HG03280 (cell line): ENCODE measurements around the gene ME3.
A peak's percentile ranks its signal among the peaks of the same experiment; 100 is the strongest.

Experiments
- ATAC-seq: cut with Tn5 transposase; IDR thresholded peaks from one replicate; pipeline ENCODE4 v1.9.1; 2021; ENCODE audit warnings: mild to moderate bottlenecking, moderate library complexity; ENCODE audit not compliant: unreplicated experiment

The ME3 gene

DNA sequence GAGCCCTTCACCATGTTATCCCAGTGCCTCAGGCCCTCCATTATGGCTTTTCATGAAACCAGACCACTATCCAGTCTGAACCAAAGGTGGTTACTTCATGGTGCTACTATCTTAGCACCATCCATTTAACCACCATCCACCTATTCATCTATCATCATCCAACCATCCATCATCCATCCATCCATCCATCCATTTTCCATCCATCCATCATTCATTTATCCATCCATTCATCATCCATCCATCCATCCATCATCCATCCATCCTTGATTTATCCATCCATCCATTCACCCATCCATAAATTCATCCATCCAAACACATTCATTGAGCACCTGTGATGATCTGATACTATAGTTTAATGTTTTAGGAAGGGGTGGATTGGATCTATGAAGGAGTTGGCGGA is 204.2 kb downstream of the ME3 start:
- no peak for ATAC-seq

DNA sequence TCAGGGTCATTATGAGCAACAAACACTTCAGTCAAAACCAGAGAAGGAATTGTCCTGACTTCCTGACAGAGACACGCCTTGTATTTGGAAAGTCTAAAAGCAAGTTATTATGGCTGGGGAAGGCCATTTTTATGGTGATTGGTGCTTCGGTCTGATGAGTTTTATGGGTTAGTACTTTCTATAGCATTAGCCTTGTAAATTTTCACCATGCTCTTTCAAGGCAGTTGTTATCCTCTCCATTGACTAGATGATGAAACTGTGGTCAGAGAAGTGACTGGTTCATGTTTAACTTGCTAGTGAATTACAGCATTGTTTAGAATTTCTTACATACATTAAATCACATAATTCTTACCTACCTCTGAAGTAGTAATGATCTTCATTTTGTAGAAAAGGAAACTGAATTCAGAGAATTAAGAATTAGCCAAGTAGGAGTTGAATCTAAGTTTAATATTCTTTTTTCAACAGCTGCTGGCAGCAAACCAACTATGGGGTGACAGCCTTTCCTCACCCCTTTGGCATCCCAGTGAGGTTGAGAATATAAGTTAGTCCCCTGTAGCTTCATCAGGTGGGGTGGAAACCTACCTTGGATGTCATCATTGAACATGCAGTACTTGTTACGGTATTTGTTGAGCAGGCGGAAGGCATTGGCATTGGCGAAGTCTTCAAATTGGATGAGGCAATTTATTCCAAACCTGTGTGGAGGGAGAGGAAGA is 207.8 kb downstream of the ME3 start:
- no peak for ATAC-seq

DNA sequence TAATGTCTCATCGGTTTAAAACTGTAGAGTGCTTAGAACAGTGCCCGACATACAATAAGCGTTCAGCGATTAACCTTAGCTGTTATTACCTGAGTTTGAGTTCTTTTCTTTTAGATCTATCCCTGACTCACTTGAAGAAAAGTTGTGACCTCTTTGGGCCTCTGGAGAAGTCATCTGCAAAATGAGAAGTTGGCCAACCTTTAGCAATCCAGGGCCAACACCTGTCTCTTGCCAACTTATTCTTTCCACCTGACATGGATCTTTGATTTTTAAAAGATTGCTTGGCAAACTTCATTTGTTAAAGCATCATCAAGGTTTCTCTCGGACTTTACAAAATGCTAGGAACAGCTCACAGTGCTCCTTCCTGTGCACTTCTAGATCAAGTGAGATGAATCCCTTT is 208.5 kb downstream of the ME3 start:
- no peak for ATAC-seq

DNA sequence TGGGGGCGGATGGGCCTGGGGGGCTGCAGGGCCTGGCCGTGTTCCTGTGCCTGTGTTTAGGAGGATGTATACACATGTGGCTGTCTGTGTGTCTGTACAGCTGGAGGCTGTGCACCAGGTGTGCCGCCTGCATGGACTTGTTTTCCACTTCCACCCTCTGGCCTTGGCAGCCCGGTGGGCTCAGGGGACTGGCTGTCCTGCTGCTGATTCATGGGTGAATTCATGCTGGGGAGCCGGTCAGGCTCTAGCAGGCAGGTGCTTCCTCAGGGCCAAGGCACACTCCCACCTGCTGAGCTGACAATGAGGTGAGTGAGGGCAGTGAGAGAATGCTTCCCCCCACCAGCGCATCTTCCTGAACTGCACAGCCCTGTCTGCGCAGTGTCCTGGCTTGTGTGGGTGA is 209.3 kb downstream of the ME3 start:
- ATAC-seq: no peak

DNA sequence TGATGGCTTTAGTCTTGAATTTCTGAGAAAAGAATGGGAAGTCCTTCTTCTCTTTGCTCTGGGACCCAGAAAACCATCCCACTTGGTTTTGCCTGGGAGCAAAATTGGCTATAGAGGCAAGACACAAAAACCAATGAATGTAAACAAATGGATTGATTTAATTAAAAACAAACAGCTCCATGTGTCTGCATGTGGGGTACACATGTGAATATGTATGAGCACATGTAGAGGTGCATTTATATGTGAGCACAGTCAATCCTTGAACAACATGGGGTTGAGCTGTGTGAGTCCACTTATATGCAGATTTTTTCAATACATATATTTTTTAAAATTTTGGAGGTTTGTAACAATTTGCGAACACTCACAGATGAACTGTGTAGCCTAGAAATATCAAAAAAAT is 210.5 kb downstream of the ME3 start:
- ATAC-seq: no peak

DNA sequence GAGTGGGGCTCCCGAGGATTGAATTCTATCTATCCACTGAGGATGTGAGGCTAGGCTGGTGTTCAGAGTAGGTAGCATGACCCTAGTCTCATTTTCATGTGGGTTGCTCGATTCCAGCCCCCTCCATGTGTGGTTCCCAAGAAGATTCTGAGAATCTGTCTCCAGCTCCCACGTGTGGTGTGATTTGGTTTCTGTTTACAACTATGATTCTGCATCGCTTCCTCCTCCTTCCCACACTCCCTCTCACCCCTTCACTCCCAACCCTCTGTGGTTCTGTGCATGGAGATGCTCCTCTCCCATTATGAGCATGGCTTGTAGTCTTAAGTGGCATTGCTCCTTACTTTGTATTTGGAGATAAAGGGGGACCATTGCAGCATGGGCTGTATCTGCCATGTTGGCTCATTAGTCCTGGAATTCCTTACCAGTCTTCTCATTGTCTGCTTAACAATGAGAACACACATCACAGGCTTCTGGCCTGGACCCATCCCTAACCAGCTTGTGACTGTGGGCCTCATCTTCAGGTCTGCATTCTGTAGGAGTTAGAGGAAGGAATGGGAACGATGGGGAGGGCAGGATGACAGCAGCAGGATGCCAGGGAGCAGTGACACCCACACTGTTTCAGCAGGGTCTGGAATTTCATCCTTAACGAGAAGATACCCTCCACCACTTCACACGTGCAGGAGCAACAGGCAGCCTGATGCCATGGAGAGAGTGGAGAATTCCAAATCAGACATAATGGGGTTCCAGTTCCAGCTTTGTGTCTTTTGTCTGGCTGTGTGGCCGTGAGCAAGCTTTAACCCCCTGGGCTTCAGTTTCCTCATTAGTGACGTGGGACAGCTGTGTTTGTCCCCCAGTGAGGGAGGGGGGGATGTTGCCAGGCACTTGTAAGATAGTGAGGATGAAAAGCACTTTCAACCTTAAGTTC is 211.7 kb downstream of the ME3 start:
- no peak for ATAC-seq

DNA sequence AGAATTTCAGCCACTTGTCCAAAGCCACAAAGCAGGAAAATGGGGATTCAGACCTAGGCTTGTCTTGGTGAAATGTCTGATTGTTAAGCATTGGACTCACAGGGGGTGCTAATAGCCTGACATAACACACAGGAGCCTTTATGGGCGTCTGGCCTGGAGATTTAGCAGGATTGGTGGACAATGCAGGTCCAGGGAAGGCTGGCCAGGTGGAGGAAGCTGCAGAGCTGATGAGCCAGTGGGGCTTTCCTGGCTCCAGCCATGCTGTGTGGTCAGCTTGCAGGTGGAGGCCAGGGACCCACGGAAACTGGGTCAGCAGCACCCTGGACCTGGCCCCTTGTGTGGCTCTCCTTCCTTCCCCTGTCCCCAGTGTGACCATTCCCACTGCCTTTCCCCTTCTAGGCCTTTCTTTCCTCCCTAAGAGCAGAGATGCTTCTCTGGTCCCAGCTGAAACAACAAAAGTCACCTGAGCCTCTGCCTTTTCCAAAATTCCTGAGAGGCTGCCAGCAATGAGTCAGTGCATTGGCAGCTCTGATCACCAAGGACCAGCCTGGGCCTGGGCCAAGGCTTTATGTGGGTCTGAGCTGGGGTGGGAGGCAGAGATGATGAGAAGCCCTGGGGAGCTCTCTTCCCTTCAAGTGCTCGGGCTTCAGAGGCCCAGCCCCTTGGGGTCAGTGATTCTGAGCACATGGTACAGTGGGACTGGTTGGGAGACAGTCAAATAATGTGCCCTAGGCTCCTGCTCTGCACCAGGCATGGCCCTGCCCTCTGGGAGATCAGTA is 212.5 kb downstream of the ME3 start:
- no peak for ATAC-seq

DNA sequence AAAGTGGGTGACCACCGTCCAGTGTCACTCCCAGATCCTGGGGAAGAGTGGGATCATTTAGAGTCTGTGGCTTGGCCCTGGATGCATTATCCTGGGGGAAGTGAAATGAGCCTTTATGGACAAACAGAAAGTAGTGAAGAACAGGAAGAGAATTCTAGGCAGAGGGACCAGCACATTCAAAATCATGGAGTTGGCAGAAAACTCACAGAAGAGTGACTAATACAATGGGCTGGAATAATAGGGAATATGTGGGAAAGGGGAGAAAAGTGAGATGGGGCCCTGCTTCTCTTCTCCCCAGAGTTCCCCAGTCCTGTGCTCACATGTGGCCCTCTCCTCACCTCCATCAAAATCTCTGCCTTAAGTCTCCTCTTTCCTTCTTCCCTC is 213.4 kb downstream of the ME3 start:
- ATAC-seq: no peak

DNA sequence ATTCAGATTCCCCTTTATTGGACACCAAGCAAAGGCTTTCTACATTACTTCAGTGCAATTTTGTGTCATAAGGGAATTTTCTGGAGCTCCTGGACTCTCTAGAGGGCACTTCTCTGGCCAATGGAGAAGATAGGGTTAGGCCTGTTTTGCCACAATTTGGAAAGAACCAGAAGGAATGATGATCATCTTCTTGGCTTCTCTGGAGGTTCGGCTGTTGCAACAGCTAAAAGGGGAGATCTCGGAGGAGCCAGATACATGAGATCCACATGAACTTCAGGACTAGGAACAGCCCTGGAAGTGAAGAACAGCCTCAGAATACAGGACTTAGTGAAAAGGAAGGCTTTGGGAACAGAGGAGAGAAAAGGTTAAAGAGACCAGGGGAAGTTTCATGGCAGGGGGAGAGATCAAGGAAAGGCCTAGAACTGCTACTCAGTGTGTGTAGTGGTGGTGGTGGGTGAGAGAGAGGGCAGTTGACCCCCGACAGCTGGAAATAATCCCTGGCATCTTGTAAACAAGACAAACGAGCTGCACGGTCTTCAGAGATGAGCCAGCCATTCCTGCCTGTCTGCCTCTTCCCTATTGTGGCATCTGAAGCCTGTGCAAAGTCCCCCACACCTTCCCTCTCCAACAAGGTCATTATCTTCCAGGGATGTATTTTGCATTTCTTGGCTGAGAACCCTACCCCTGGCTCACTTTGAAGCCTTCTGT is 214.0 kb downstream of the ME3 start:
- ATAC-seq: no peak

DNA sequence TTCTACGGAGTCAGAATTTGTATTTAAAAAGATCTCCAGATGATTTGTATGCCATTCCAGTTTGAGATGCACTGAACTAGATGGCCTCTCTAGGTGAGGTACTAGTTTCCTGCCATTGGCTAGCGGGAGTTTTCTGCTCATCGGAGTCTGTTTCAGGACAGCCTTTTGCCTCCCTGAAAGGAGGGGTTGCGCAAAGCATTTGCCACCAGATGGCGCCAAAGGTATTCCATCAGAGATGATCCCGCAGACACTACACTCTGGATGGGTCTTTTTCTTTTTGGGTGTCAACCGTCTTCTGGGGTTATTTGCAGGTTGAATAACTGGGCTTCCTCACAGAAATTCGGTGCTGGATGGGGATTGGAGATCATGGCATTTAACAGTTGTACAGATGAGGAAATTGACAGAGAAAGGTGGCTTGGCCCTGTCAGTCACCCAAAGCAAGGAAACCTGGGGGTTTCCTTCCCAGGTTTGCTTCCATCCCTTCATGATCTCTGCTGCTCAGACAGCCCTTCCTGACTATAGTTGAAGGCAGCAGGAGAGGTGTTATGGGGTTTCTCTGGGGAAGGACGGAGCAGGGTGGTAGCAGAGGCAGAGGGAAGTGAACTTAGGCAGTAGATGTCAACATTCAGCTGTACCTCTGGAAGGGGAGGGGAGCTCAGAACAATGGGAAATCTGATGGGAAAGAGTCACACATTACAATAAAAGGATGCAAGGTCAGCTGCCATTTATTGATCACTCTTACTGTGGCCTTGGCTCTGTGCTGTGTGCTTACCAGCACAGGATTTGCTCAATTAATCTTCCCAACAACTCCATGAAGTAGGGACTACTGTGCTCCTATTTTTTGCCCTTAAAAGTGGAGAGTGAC is 216.1 kb downstream of the ME3 start:
- ATAC-seq: peak; percentile 76

DNA sequence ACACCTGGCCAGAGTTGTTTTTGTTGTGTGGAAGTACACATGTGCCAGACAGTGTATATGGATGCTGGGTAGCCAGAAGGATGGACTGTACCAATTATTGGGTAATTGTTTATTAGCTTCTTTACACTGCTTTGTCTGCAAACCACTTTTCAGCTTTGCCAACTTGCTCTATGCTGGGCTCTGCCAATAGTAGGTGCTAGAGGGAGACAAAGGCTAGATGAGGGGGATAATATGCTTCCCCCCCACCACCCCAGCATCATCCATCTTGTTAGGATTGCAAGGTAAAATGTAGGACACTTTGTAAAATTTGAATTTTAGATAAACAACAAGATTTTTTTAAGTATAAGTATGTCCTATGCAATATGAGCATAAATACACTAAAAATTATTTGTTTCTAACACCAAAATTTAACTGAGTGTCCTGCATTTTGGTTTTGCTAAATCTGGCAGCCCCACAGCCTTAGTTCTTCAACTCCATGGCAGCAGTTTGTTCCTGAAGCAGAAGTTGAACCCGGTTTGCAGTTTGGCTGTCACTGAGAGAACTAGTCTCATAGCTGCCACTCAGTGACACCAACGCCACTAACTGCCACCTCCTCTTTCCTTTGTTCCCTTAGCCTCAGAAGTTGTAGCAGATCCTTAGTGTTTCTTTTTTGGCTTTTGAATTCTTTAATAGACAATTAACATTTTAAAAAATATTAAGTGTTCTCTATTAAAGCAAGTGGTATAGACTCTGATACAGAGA is 219.0 kb downstream of the ME3 start:
- no peak for ATAC-seq

DNA sequence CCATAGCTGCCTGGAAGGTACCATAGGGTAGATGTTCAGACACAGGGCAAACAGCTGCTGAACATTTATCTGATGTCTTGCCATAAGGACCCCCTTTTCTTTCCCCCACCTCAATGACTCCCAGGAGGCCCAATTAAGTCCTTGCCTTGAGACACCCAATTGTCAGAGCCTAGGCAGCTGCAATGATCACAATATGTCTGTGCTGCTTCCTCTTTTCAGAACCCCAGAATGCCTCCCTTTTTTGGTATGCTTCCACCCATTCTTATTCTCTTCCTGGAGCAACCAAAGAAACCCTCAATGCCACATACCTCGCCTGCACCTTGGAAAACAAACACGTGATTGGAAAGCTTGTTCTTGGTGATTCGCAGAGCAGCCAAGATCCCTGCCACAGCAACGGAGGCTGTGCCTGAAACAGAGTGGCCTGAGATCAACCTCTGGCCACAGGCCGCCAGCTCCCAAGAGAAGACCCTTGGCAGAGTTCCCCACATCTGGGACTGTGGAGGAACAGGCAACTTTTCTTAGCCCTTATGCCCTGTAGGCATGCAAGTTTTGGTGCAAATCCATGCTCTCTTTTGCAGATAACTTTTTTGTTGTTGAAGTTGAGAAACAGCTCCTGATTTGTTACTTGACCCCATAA is 222.3 kb downstream of the ME3 start:
- no peak for ATAC-seq

DNA sequence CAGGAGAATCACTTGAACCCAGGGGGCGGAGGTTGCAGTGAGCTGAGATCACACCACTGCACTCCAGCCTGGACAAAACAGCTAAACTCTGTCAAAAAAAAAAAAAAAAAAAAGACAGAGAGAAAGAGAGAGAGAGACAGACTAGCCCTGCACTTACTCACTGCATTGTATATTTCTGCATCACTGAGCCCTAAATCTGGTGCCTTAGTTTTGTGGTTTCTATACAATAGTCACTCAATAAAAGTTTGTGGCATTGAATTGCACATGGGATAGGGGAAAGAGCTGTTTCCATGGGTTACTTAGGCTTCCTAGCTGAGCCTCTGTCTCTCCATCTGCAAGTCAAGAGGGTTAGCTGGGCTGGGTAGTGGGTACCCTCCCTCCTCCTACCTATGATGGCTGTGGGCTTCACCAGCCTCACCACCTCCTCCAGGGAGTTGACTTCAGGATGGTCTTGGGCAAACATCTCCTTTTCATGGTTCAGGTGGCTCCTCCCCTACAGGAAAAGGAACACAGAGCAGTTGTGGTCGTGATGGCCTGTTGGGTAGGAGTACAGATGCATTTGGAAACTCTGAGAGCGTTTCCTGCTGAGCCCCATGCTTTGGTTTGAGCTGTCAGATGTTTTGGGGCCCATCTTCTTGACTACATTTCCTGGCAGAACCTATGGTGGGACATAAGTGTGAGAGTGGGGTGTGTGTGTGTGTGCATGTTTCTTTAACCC is 224.5 kb downstream of the ME3 start:
- no peak for ATAC-seq

DNA sequence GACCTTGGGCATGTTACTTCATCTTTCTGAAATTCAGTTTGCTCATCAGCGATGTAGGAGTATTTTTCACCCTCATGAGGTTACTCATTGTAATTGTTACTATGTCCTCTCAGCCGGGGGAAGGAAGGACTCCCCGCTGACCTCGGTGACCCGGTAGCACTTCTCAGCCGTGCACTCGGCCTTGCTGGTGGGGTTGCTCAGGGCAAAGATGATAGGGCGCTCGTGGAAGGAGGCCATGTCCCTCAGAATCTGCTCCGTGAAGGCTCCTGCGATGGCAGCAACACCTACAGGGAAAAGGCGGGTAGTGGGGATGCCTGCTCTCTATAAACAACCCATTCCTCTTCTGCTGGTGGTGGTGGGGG is 225.5 kb downstream of the ME3 start:
- ATAC-seq: no peak

DNA sequence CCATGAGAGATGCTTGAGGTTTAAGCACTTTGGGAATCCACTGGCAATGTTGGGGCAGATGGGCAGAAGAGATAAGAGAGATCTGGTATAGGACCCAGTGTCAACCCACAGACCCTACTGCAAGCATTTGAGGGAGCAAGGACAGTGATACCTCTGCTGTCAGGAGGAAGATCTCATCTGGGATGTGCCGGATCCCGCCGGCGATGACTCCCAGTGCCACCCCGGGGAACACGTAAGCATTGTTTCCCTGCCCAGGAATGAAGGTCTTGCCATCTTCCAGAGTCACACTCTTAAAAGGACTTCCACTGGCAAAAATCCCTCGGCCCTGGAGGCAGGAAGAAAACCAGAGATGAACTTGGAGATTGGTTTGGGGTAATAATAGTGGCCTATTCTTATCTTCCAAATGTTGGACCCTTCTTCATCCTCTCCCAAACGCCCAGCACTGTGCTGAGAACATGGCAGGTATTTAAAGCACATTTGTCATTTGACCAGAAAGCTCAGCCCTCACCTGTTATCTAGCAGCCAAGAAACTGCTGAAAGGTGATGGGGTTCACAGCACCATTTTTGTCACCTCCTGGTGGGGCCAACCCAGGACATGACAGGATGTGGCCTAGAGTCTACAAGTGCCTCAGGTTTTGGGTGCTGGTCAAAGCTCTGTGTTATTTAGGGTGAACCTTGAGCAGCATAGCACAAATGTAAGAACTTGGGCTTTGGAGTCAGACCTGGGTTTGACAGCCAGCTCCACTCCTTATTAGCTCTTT is 226.1 kb downstream of the ME3 start:
- no peak for ATAC-seq

DNA sequence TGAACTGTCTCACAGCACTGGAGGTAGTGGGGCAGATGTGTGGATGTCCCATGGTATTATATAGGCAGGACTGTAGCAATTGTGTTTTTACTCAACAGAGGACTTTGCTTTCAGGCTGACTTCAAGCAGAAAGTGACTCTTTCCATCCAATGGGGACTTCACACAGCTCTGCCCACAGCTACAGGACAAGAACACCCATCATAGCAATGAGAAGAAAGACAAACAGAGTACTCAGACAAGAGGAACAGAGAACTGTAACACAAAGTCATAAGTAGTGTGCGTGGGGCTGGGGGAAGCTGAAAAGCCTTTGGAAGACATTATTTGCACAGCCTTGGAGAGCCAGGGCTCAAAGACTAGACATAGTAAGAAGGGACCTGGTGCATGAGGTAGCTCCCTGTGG is 227.4 kb downstream of the ME3 start:
- ATAC-seq: peak; percentile 33

DNA sequence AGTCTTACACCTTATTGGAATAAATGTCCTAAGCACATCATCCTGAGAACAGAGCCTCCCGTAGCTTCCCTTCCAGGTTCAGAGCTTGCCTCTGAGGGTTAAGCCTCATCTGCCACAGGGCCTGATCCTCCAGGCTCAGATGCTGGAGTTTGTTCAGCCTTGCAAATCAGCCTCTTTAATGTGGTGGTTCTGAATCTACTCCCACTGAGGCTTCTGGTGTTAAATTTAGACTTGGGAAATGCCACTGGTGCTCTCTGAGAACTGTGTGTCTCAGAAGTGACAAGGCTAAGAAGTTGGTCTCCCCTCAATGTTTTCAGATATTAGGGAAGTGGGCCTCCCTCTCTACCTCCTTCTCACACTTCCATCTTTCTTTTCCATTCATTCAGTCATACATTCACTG is 229.0 kb downstream of the ME3 start:
- ATAC-seq: no peak

DNA sequence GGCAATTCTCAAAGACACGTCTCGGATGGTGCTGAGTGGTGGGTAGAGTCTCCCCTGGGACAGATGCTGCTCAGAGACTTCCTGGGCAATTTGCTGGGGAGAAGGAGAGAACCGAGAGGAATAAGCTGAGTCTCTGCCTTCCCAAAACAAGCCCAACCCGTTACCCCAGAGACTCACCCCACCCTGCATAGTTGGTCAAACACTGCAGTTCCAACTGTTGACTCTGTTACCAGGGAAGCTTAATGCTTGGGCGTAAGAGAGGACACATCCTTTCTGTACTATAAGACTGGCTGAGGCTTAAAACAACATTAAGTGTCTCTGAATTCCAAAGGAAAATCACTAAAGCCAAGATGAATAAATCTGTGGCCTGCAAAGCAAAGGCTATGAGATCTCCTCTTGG is 229.6 kb downstream of the ME3 start:
- ATAC-seq: no peak
